ENCODE data around the gene SH3RF3.

Gene SH3RF3

DNA sequence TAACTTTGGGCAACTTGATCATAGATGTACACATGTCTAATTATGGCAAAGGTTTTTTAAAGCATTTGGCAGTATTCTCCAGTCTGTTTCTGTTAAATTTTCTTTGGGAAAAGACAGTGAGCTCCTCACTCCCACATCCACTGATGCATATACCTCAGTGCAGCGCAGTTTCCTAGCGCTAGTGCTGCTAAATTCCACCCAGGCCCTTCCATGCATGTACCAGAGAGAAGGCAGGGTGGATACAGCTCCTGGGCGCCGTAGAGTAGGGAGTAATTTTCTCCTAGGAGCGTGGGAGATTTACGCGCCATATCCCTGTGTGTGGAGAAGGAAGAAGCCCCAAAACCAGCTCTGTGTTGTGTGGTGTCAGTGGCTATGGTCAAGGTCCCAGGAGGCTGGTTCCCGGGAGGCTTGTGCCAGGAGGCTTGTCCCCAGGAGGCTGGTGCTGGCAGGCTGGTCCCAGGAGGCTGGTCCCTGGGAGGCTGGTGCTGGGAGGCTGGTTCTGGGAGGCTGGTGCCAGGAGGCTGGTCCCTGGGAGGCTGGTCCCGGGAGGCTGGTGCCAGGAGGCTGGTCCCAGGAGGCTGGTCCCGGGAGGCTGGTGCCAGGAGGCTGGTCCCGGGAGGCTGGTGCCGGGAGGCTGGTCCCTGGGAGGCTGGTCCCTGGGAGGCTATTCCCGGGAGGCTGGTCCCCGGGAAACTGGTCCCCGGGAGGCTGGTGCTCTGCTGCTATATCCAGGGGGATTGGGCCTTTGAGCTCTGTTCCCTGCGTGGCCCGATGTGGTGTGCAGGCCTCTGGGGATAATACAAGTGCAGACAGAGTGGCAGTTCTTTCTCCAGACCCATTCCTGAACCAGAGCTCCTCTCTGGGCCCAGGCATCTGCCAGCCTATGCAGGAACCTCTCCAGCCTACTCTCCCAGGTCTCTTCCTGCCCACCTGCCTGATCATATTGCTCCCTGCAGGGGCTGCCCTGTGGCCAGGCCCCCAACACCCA, 323.6 kb downstream of the SH3RF3 start:
- no peak overlapping the region for H2AK5ac ChIP-seq (ENCODE audit: low read length)
- no peak overlapping the region for H4K8ac ChIP-seq (ENCODE audit: low read depth, low read length)
- DNase-seq: no peak
- H4K5ac ChIP-seq (ENCODE audit: low read length): no peak overlapping the region
- no peak overlapping the region for H3K23ac ChIP-seq (ENCODE audit: low read length)
- no peaks in the 10 kb centered on the region for H3K79me2 ChIP-seq (ENCODE audit: control insufficient read depth, insufficient read depth, low read length)
- no peak overlapping the region for H3K4me3 ChIP-seq (ENCODE audit: low read length)
- WGBS (ENCODE audit: extremely low coverage, insufficient coverage, low lambda C conversion rate): no CpG with 5 or more reads among the region's 17 CpGs
- no peaks in the 10 kb centered on the region for H3K79me1 ChIP-seq (ENCODE audit: low read length)
- no peaks in the 10 kb centered on the region for H3K27me3 ChIP-seq (ENCODE audit: insufficient read depth, low read length, poor library complexity)
- no peak overlapping the region for H2BK15ac ChIP-seq (replicated peaks; ENCODE audit: low read depth)
- H3K18ac ChIP-seq (ENCODE audit: low read length): no peak overlapping the region
- no peaks in the 10 kb centered on the region for H3K36me3 ChIP-seq (ENCODE audit: control insufficient read depth, insufficient read depth, low read length)
- no peak overlapping the region for H3K27ac ChIP-seq (ENCODE audit: low read depth, low read length)
- no peak overlapping the region for H3K9ac ChIP-seq (ENCODE audit: low read length)
- no peak overlapping the region for H2BK120ac ChIP-seq (ENCODE audit: low read depth, low read length)
- no peak overlapping the region for H2BK5ac ChIP-seq (ENCODE audit: low read length)
- H3K56ac ChIP-seq (ENCODE audit: low read length): no peak overlapping the region
- H3K4me2 ChIP-seq (ENCODE audit: low read length): no peak overlapping the region
- no peaks in the 10 kb centered on the region for H3K4me1 ChIP-seq (ENCODE audit: control insufficient read depth, low read depth, low read length)
- H3K4ac ChIP-seq (ENCODE audit: low read depth, low read length): no peak overlapping the region

DNA sequence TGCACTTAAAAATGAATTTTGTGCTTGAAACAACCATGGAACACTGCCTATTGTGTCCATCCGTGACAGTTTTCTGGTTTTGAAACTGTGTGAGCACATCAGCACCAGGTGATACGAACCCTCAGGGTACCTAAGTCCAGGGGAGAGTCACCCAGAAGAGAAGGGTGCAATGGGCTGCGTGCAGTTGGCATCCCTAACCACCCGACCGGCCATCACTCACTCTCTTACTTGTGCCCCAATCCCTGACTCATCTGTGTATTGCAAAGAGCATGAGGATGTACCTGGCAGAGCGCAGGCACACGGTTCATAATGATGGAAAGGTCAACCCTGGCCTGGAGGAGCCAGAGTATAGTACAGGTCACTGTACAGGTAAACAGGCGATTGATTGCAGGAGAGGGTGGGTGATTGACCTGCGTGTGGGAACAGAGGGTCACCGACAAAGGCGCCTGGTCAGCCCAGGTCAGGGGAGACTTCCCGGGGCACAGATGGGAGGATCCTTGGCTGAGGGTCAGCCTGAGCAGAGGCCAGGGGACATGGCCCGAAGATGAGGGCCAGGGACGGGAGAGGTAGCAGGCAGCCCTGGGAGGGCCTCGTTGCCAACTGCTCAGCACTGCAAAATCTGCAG, 324.5 kb downstream of the SH3RF3 start:
- Histone ChIP-seq H2AK5ac (ENCODE audit: low read length) (no peak overlapping the region), H3K79me2 (ENCODE audit: control insufficient read depth, insufficient read depth, low read length) (no peaks in the 10 kb centered on the region), H2BK120ac (ENCODE audit: low read depth, low read length) (no peak overlapping the region), H2BK15ac (replicated peaks; ENCODE audit: low read depth) (no peak overlapping the region), H3K4me1 (ENCODE audit: control insufficient read depth, low read depth, low read length) (no peaks in the 10 kb centered on the region), H3K27ac (ENCODE audit: low read depth, low read length) (no peak overlapping the region), H4K5ac (ENCODE audit: low read length) (no peak overlapping the region), H3K4me3 (ENCODE audit: low read length) (no peak overlapping the region), H3K4me2 (ENCODE audit: low read length) (no peak overlapping the region), H3K9ac (ENCODE audit: low read length) (no peak overlapping the region), H3K36me3 (ENCODE audit: control insufficient read depth, insufficient read depth, low read length) (no peaks in the 10 kb centered on the region), H3K27me3 (ENCODE audit: insufficient read depth, low read length, poor library complexity) (no peaks in the 10 kb centered on the region), H3K4ac (ENCODE audit: low read depth, low read length) (no peak overlapping the region), H2BK5ac (ENCODE audit: low read length) (no peak overlapping the region), H3K56ac (ENCODE audit: low read length) (no peak overlapping the region), H4K8ac (ENCODE audit: low read depth, low read length) (no peak overlapping the region), H3K79me1 (ENCODE audit: low read length) (no peaks in the 10 kb centered on the region), H3K23ac (ENCODE audit: low read length) (no peak overlapping the region), H3K18ac (ENCODE audit: low read length) (no peak overlapping the region)
- WGBS (ENCODE audit: extremely low coverage, insufficient coverage, low lambda C conversion rate): no CpG with 5 or more reads among the region's 15 CpGs
- no peak for DNase-seq

DNA sequence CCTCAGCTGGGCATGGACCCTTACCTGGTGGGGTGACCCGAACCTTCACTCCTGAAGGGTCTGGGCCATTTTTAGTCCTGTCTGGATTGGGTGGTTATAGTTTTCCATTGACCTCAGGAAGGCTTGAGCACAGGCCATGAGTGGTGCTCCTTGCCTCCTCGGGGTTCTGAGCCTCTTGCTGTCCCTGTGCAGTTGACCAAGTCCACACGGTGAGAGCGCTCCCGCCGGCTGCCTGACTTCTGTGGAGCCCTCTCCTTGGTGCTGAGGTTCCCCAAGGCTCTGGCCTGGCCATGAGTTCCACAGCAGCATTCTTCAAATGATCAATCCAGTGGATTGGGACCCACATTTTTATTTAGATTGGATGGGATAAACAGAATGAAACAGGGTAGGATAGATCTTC, 325.3 kb downstream of the SH3RF3 start:
- no peaks in the 10 kb centered on the region for H3K36me3 ChIP-seq (ENCODE audit: control insufficient read depth, insufficient read depth, low read length)
- no peak overlapping the region for H3K4ac ChIP-seq (ENCODE audit: low read depth, low read length)
- no peak overlapping the region for H2BK15ac ChIP-seq (replicated peaks; ENCODE audit: low read depth)
- H2BK120ac ChIP-seq (ENCODE audit: low read depth, low read length): no peak overlapping the region
- no peaks in the 10 kb centered on the region for H3K27me3 ChIP-seq (ENCODE audit: insufficient read depth, low read length, poor library complexity)
- H2AK5ac ChIP-seq (ENCODE audit: low read length): no peak overlapping the region
- H4K5ac ChIP-seq (ENCODE audit: low read length): no peak overlapping the region
- H3K18ac ChIP-seq (ENCODE audit: low read length): no peak overlapping the region
- no peak overlapping the region for H4K8ac ChIP-seq (ENCODE audit: low read depth, low read length)
- no peak overlapping the region for H3K4me2 ChIP-seq (ENCODE audit: low read length)
- no peak overlapping the region for H3K23ac ChIP-seq (ENCODE audit: low read length)
- H3K4me3 ChIP-seq (ENCODE audit: low read length): no peak overlapping the region
- no peaks in the 10 kb centered on the region for H3K4me1 ChIP-seq (ENCODE audit: control insufficient read depth, low read depth, low read length)
- H3K9ac ChIP-seq (ENCODE audit: low read length): no peak overlapping the region
- H3K56ac ChIP-seq (ENCODE audit: low read length): no peak overlapping the region
- no peak overlapping the region for H3K27ac ChIP-seq (ENCODE audit: low read depth, low read length)
- no peaks in the 10 kb centered on the region for H3K79me2 ChIP-seq (ENCODE audit: control insufficient read depth, insufficient read depth, low read length)
- no CpG with 5 or more reads among the region's 6 CpGs for WGBS (ENCODE audit: extremely low coverage, insufficient coverage, low lambda C conversion rate)
- no peaks in the 10 kb centered on the region for H3K79me1 ChIP-seq (ENCODE audit: low read length)
- no peak for DNase-seq
- no peak overlapping the region for H2BK5ac ChIP-seq (ENCODE audit: low read length)

GRCh38 chr2:109454765-109455394, 325.9 kb downstream of the SH3RF3 start:
- no peaks in the 10 kb centered on the region for H3K79me1 ChIP-seq (ENCODE audit: low read length)
- H3K23ac ChIP-seq (ENCODE audit: low read length): no peak overlapping the region
- no peak overlapping the region for H3K27ac ChIP-seq (ENCODE audit: low read depth, low read length)
- no peak overlapping the region for H3K18ac ChIP-seq (ENCODE audit: low read length)
- H3K27me3 ChIP-seq (ENCODE audit: insufficient read depth, low read length, poor library complexity): no peaks in the 10 kb centered on the region
- H2AK5ac ChIP-seq (ENCODE audit: low read length): no peak overlapping the region
- WGBS (ENCODE audit: extremely low coverage, insufficient coverage, low lambda C conversion rate): no CpG with 5 or more reads among the region's 7 CpGs
- H3K9ac ChIP-seq (ENCODE audit: low read length): no peak overlapping the region
- H3K4me3 ChIP-seq (ENCODE audit: low read length): no peak overlapping the region
- H2BK120ac ChIP-seq (ENCODE audit: low read depth, low read length): no peak overlapping the region
- H3K79me2 ChIP-seq (ENCODE audit: control insufficient read depth, insufficient read depth, low read length): no peaks in the 10 kb centered on the region
- H3K36me3 ChIP-seq (ENCODE audit: control insufficient read depth, insufficient read depth, low read length): no peaks in the 10 kb centered on the region
- H4K8ac ChIP-seq (ENCODE audit: low read depth, low read length): no peak overlapping the region
- no peak overlapping the region for H2BK5ac ChIP-seq (ENCODE audit: low read length)
- no peak overlapping the region for H3K4ac ChIP-seq (ENCODE audit: low read depth, low read length)
- H3K4me1 ChIP-seq (ENCODE audit: control insufficient read depth, low read depth, low read length): no peaks in the 10 kb centered on the region
- H4K5ac ChIP-seq (ENCODE audit: low read length): no peak overlapping the region
- DNase-seq: no peak
- H2BK15ac ChIP-seq (replicated peaks; ENCODE audit: low read depth): no peak overlapping the region
- no peak overlapping the region for H3K4me2 ChIP-seq (ENCODE audit: low read length)
- no peak overlapping the region for H3K56ac ChIP-seq (ENCODE audit: low read length)

GRCh38 chr2:109455731-109456691, 327.0 kb downstream of the SH3RF3 start:
- H3K79me1 ChIP-seq (ENCODE audit: low read length): no peaks in the 10 kb centered on the region
- no peak overlapping the region for H2BK120ac ChIP-seq (ENCODE audit: low read depth, low read length)
- no peak overlapping the region for H4K5ac ChIP-seq (ENCODE audit: low read length)
- H3K23ac ChIP-seq (ENCODE audit: low read length): no peak overlapping the region
- H2AK5ac ChIP-seq (ENCODE audit: low read length): no peak overlapping the region
- no peaks in the 10 kb centered on the region for H3K79me2 ChIP-seq (ENCODE audit: control insufficient read depth, insufficient read depth, low read length)
- no peaks in the 10 kb centered on the region for H3K36me3 ChIP-seq (ENCODE audit: control insufficient read depth, insufficient read depth, low read length)
- no peaks in the 10 kb centered on the region for H3K27me3 ChIP-seq (ENCODE audit: insufficient read depth, low read length, poor library complexity)
- no peak overlapping the region for H3K4me3 ChIP-seq (ENCODE audit: low read length)
- no peak overlapping the region for H3K56ac ChIP-seq (ENCODE audit: low read length)
- H3K27ac ChIP-seq (ENCODE audit: low read depth, low read length): no peak overlapping the region
- H3K4me2 ChIP-seq (ENCODE audit: low read length): no peak overlapping the region
- no peak overlapping the region for H3K4ac ChIP-seq (ENCODE audit: low read depth, low read length)
- H2BK15ac ChIP-seq (replicated peaks; ENCODE audit: low read depth): no peak overlapping the region
- H3K9ac ChIP-seq (ENCODE audit: low read length): no peak overlapping the region
- no peak overlapping the region for H3K18ac ChIP-seq (ENCODE audit: low read length)
- no peaks in the 10 kb centered on the region for H3K4me1 ChIP-seq (ENCODE audit: control insufficient read depth, low read depth, low read length)
- WGBS (ENCODE audit: extremely low coverage, insufficient coverage, low lambda C conversion rate): no CpG with 5 or more reads among the region's 21 CpGs
- no peak for DNase-seq
- no peak overlapping the region for H4K8ac ChIP-seq (ENCODE audit: low read depth, low read length)
- no peak overlapping the region for H2BK5ac ChIP-seq (ENCODE audit: low read length)

All from mesendoderm (in vitro differentiated cells).